Ascending aorta (tissue), 2 donors: ENCODE results near the gene MRPS25. TPM values are rescaled to one million over a fixed set of nuclear protein-coding genes. Genes with fewer than 3 reads are reported as not detected.

Experiments used
- DNase-seq, 2 donors: peaks; one replicate each; pipeline ENCODE4 v3.0.0-alpha.2; 2019; ENCODE audit warnings: low spot score in 2 of 2
- H3K27ac ChIP-seq, 2 donors: fragments of 200-600 bp; sonication (generic); one replicate each; pipeline ENCODE4 v1.5.1; 2016 to 2017; ENCODE audit warnings: mild to moderate bottlenecking in 1 of 2
- H3K27me3 ChIP-seq: fragments of 200-600 bp; sonication (generic); one replicate; pipeline ENCODE4 v1.5.1; 2017
- H3K36me3 ChIP-seq, 2 donors: fragments of 200-600 bp; sonication (generic); one replicate each; pipeline ENCODE4 v1.5.1; 2016
- H3K4me1 ChIP-seq, 2 donors: fragments of 200-600 bp; sonication (generic); one replicate each; pipeline ENCODE4 v1.5.1; 2016 to 2017; ENCODE audit warnings: mild to moderate bottlenecking in 1 of 2
- H3K4me3 ChIP-seq, 2 donors: fragments of 200-600 bp; sonication (generic); one replicate each; pipeline ENCODE4 v1.5.1; 2016 to 2017; ENCODE audit warnings: mild to moderate bottlenecking in 1 of 2
- H3K9me3 ChIP-seq, 2 donors: fragments of 200-600 bp; sonication (generic); one replicate each; pipeline ENCODE4 v1.5.1; 2016
- CTCF ChIP-seq, 3 experiments: fragments of 200-600 bp in 2 of 3; fragments of 450-650 bp in 1 of 3; sonication (generic) in 2 of 3; IDR thresholded peaks; one replicate each; pipeline ENCODE4 v1.5.1; 2016 to 2019; ENCODE audit warnings: antibody characterized with exemption in 3 of 3, mild to moderate bottlenecking in 1 of 3, moderate library complexity in 1 of 3
- intact Hi-C: fragments of 100-400 bp; cut with DNase I; formaldehyde crosslinking; loops from one replicate; pipeline ENCODE4 v1.15.1; 2023
- total RNA-seq: library from RNA; depleted of rRNA; stranded (reverse); fragments of >200 nt; gene quantifications from one replicate; pipeline ENCODE4 v1.1.0, GENCODE V29; 2016

Gene MRPS25
- total RNA-seq, 1 donor from 2014 or later, result 8.1 TPM

DNA sequence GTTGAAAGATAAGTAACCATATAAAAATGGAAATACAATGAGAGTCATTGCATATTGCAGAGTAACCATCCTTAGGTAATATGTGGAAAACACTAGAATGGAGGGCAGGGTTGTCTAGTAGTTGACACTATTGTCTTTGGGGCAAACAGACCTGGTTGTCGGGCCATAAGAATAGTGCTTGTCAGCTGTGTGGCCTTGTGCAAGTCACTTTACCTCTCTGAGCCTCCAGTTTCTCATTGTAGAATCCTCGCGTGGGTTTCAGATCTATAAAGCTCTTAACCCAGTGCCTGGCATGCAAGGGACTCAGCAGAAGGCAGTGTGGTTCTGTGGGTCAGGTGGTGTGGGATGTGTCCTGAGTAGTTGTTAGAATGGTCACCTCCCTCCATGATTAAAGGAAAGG, 32.0 kb downstream of the MRPS25 start:
- Histone ChIP-seq H3K4me1 (no peaks in the 10 kb centered on the region), H3K27ac (no peak overlapping the region), H3K36me3 (peaks cover 91 to 97% of the 10 kb centered on the region in 2 donors), H3K9me3 (no peaks in the 10 kb centered on the region), H3K4me3 (no peak overlapping the region), H3K27me3 (no peaks in the 10 kb centered on the region)
- no peak for TF ChIP-seq CTCF (IDR thresholded peaks at IDR 0.05)
- no peak for DNase-seq
- intact Hi-C loops, result no loop called here

- no peaks in the 10 kb centered on the region for H3K4me1 ChIP-seq
- intact Hi-C loops, result no loop called here
- no peak for DNase-seq
Observed at GRCh38 chr3:15032650-15033049, 32.5 kb downstream of the MRPS25 start.

DNA sequence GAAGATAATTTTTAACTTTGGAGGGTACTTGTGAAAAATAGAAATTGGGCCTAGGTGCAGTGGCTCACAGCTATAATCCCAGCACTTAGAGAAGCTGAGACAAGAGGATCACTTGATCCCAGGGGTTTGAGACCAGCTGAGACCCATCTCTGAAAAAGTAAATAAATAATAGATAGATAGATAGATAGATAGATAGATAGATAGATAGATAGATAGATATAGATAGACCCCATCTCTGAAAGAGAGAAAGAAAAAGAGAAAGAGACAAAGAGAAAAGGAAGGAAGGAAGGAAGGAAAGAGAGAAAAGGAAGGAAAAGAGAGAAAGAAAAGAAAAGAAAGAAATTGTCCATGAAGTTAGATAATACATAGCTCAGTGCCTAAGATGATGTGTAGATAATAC, 35.5 kb downstream of the MRPS25 start:
- Histone ChIP-seq H3K27ac (no peak overlapping the region), H3K4me3 (no peak overlapping the region), H3K9me3 (no peaks in the 10 kb centered on the region), H3K4me1 (no peaks in the 10 kb centered on the region), H3K27me3 (no peaks in the 10 kb centered on the region), H3K36me3 (peaks cover 86 to 91% of the 10 kb centered on the region in 2 donors)
- no peak for DNase-seq
- intact Hi-C loops, result no loop called here
- no peak for TF ChIP-seq CTCF (IDR thresholded peaks at IDR 0.05)

More at GRCh38 chr3:15032650-15033049, 32.5 kb downstream of the MRPS25 start:
- H3K27ac ChIP-seq, result no peak overlapping the region
- no peaks in the 10 kb centered on the region for H3K27me3 ChIP-seq
- peaks cover 90 to 94% of the 10 kb centered on the region in 2 donors for H3K36me3 ChIP-seq
- no peak for TF ChIP-seq CTCF (IDR thresholded peaks at IDR 0.05)
- no peak overlapping the region for H3K4me3 ChIP-seq
- no peaks in the 10 kb centered on the region for H3K9me3 ChIP-seq

DNA sequence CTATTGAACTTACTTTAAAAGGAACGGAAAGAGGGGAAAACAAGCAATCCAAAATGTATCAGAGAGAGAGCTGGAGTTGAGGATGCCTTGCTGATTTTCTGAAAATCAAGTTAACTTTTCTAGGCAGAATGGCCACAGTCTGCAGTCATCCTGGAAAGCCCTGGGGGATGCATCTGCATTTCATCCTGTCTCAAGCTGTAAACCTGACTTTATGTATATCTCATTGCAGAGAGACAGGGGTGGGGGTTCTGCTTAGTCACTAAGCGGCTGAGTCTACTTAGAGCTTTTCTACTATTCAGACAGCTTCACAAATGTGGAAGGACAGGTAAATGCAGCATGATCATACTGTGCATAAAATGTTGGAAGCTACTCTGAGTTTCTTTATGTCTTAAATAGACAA, 41.4 kb downstream of the MRPS25 start:
- H3K27me3 ChIP-seq, result no peaks in the 10 kb centered on the region
- H3K27ac ChIP-seq, result no peak overlapping the region
- H3K36me3 ChIP-seq, result peaks cover 70 to 91% of the 10 kb centered on the region in 2 donors
- intact Hi-C loops, result no loop called here
- H3K4me1 ChIP-seq, result no peaks in the 10 kb centered on the region
- H3K9me3 ChIP-seq, result no peaks in the 10 kb centered on the region
- no peak for TF ChIP-seq CTCF (IDR thresholded peaks at IDR 0.05)
- no peak overlapping the region for H3K4me3 ChIP-seq
- no peak for DNase-seq

DNA sequence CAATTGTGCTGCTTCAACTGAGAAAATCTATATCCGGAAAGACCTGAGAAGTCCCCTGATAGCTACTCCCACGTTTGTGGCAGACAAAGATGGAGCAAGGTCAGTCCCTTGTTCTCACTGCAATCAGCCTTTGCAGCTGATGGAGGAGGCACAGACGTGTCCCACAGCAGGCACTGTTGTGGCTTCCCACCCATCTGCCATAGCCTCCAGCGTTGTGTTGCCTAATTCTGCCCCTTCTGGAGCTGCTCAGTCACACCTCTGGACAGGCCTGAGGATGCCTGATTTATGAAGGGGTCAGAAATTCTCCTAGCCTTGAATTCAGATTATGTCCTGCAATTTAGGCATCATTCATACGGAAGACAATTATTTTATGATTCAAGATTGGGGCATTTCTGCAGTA, 41.9 kb downstream of the MRPS25 start:
- peaks cover 65 to 90% of the 10 kb centered on the region in 2 donors for H3K36me3 ChIP-seq
- no peak overlapping the region for H3K27ac ChIP-seq
- intact Hi-C loops, result no loop called here
- no peak overlapping the region for H3K4me3 ChIP-seq
- no peaks in the 10 kb centered on the region for H3K27me3 ChIP-seq
- H3K9me3 ChIP-seq, result no peaks in the 10 kb centered on the region
- no peaks in the 10 kb centered on the region for H3K4me1 ChIP-seq
- no peak for DNase-seq
- TF ChIP-seq CTCF (IDR thresholded peaks at IDR 0.05), result no peak

DNA sequence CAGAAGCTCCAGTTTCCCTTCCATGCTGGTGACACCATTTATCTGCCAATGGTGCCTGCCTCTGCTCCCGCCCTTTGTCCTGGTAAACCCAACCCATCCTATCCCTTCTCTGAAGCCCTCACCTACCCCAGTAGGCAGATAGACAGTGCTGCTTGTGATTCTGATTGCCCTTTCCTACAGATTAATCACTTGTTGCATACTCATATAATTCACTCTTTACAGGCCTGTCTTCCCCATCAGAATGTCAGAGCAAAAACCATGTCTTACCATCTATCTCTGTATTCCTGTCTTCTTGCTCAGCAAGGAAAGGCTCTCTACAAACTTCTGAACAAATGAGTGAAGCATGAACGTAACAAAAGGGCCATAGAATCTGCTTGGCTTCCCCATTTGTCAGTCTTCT, 47.9 kb downstream of the MRPS25 start:
- no peaks in the 10 kb centered on the region for H3K4me1 ChIP-seq
- no peak overlapping the region for H3K27ac ChIP-seq
- intact Hi-C loops, result no loop called here
- no peak for TF ChIP-seq CTCF (IDR thresholded peaks at IDR 0.05)
- H3K36me3 ChIP-seq, result peaks cover 57 to 86% of the 10 kb centered on the region in 2 donors
- no peak overlapping the region for H3K4me3 ChIP-seq
- no peak for DNase-seq
- no peaks in the 10 kb centered on the region for H3K27me3 ChIP-seq
- H3K9me3 ChIP-seq, result no peaks in the 10 kb centered on the region
